H9 (cell line): ENCODE measurements around the gene SNRNP35. TPM values are rescaled to one million over a fixed set of nuclear protein-coding genes. Genes with fewer than 3 reads are reported as not detected.

ENCODE experiments used
- DNase-seq: peaks from one replicate; pipeline ENCODE4 v3.0.0-alpha.2; 2017
- H2AFZ ChIP-seq: one replicate; pipeline ENCODE4 v1.6.1; 2013; ENCODE audit warnings: mild to moderate bottlenecking, low read length, control low read depth, moderate library complexity
- H2AK5ac ChIP-seq: 2 replicates; pipeline ENCODE4 v1.6.1; 2013; ENCODE audit warnings: low read length, control low read depth, mixed read lengths; ENCODE audit not compliant: insufficient read length
- H2BK120ac ChIP-seq: one replicate; pipeline ENCODE4 v1.6.1; 2013; ENCODE audit warnings: low read depth, mild to moderate bottlenecking, low read length, control low read depth, inconsistent platforms; ENCODE audit not compliant: poor library complexity, severe bottlenecking
- H2BK12ac ChIP-seq: 2 replicates; pipeline ENCODE4 v1.6.1; 2013; ENCODE audit warnings: low read length, control low read depth, mixed read lengths, low read depth; ENCODE audit not compliant: insufficient read length
- H2BK15ac ChIP-seq: 2 replicates; pipeline ENCODE4 v1.6.1; 2013; ENCODE audit warnings: low read depth, low read length, control low read depth
- H2BK20ac ChIP-seq: one replicate; pipeline ENCODE4 v1.6.1; 2013; ENCODE audit warnings: low read depth, mild to moderate bottlenecking, low read length, control low read depth, inconsistent platforms; ENCODE audit not compliant: poor library complexity, severe bottlenecking
- H2BK5ac ChIP-seq: 2 replicates; pipeline ENCODE4 v1.6.1; 2013; ENCODE audit warnings: low read length, control low read depth, mixed read lengths; ENCODE audit not compliant: insufficient read length
- H3K14ac ChIP-seq: 2 replicates; pipeline ENCODE4 v1.6.1; 2013; ENCODE audit warnings: low read length, control low read depth; ENCODE audit not compliant: insufficient read depth
- H3K18ac ChIP-seq: 2 replicates; pipeline ENCODE4 v1.6.1; 2013; ENCODE audit warnings: low read depth, mild to moderate bottlenecking, mixed read lengths, low read length, control low read depth; ENCODE audit not compliant: insufficient read length
- H3K23ac ChIP-seq: 2 replicates; pipeline ENCODE4 v1.6.1; 2013; ENCODE audit warnings: low read length, control low read depth, mixed read lengths, low read depth; ENCODE audit not compliant: insufficient read length
- H3K23me2 ChIP-seq: 2 replicates; pipeline ENCODE4 v1.6.1; 2013; ENCODE audit warnings: low read depth, mild to moderate bottlenecking, mixed read lengths, low read length, control low read depth; ENCODE audit not compliant: insufficient read length, poor library complexity, severe bottlenecking
- H3K27ac ChIP-seq: 2 replicates; pipeline ENCODE4 v1.5.1; 2013; ENCODE audit warnings: low read length, control low read depth, mixed read lengths, low read depth; ENCODE audit not compliant: insufficient read length
- H3K27me3 ChIP-seq: 2 replicates; pipeline ENCODE4 v1.6.1; 2013; ENCODE audit warnings: low read length, control low read depth, inconsistent platforms; ENCODE audit not compliant: insufficient read depth
- H3K4ac ChIP-seq: 2 replicates; pipeline ENCODE4 v1.6.1; 2013; ENCODE audit warnings: low read depth, mild to moderate bottlenecking, control low read depth, inconsistent platforms, low read length, moderate library complexity
- H3K4me1 ChIP-seq: 2 replicates; pipeline ENCODE4 v1.6.1; 2013; ENCODE audit warnings: low read length, control low read depth, inconsistent platforms; ENCODE audit not compliant: insufficient read depth
- H3K4me2 ChIP-seq: 2 replicates; pipeline ENCODE4 v1.6.1; 2013; ENCODE audit warnings: low read length, control low read depth, mixed read lengths; ENCODE audit not compliant: insufficient read length, insufficient read depth
- H3K56ac ChIP-seq: 2 replicates; pipeline ENCODE4 v1.6.1; 2013; ENCODE audit warnings: low read depth, mild to moderate bottlenecking, mixed read lengths, low read length, control low read depth; ENCODE audit not compliant: insufficient read length
- H3K79me1 ChIP-seq: 2 replicates; pipeline ENCODE4 v1.6.1; 2013; ENCODE audit warnings: low read depth, mild to moderate bottlenecking, moderate library complexity, low read length, control low read depth, inconsistent platforms; ENCODE audit not compliant: insufficient read depth, poor library complexity, severe bottlenecking
- H3K79me2 ChIP-seq: 2 replicates; pipeline ENCODE4 v1.6.1; 2013; ENCODE audit warnings: low read length, control low read depth, inconsistent platforms; ENCODE audit not compliant: insufficient read depth
- H3K9ac ChIP-seq: 2 replicates; pipeline ENCODE4 v1.6.1; 2013; ENCODE audit warnings: low read length, control low read depth, mixed read lengths; ENCODE audit not compliant: insufficient read length; ENCODE audit errors: extremely low read depth
- H3K9me3 ChIP-seq: one replicate; pipeline ENCODE4 v1.6.1; 2013; ENCODE audit warnings: low read depth, low read length, inconsistent platforms; ENCODE audit not compliant: control insufficient read depth
- H3T11ph ChIP-seq: one replicate; pipeline ENCODE4 v1.6.1; 2013; ENCODE audit warnings: mild to moderate bottlenecking, low read length, control low read depth, inconsistent platforms
- H4K20me1 ChIP-seq: one replicate; pipeline ENCODE4 v1.6.1; 2013; ENCODE audit not compliant: control insufficient read depth, insufficient read length, insufficient read depth
- H4K5ac ChIP-seq: 2 replicates; pipeline ENCODE4 v1.6.1; 2013; ENCODE audit warnings: low read depth, mild to moderate bottlenecking, mixed read lengths, low read length, control low read depth; ENCODE audit not compliant: insufficient read length
- H4K8ac ChIP-seq: replicated peaks from 2 replicates; pipeline ENCODE4 v1.6.1; 2013; ENCODE audit warnings: low read length, control low read depth, mixed read lengths, low read depth; ENCODE audit not compliant: insufficient read length
- H4K91ac ChIP-seq: 2 replicates; pipeline ENCODE4 v1.6.1; 2013; ENCODE audit warnings: low read depth, mild to moderate bottlenecking, moderate library complexity, mixed read lengths, low read length, control low read depth; ENCODE audit not compliant: insufficient read length
- H3K27ac Mint-ChIP-seq, 3 experiments: 2 replicates in 2 of 3; 3 replicates in 1 of 3; pipeline ENCODE4 v1.8.0; 2020 to 2021; ENCODE audit warnings: mixed read lengths in 3 of 3, mild to moderate bottlenecking in 1 of 3, moderate library complexity in 1 of 3
- H3K27me3 Mint-ChIP-seq: 2 replicates; pipeline ENCODE4 v1.8.0; 2021; ENCODE audit warnings: low read depth, mild to moderate bottlenecking, moderate library complexity, mixed read lengths
- H3K36me3 Mint-ChIP-seq, 3 experiments: 2 replicates in 2 of 3; 3 replicates in 1 of 3; pipeline ENCODE4 v1.8.0; 2020 to 2021; ENCODE audit warnings: low read depth in 3 of 3, mixed read lengths in 3 of 3; ENCODE audit not compliant: insufficient read depth in 1 of 3
- H3K4me1 Mint-ChIP-seq, 2 experiments: 2 replicates each; pipeline ENCODE4 v1.8.0; 2020; ENCODE audit warnings: mixed read lengths in 2 of 2
- H3K4me3 Mint-ChIP-seq, 2 experiments: 2 replicates in 1 of 2; 3 replicates in 1 of 2; pipeline ENCODE4 v1.8.0; 2020 to 2021; ENCODE audit warnings: mild to moderate bottlenecking in 2 of 2, mixed read lengths in 2 of 2, moderate library complexity in 1 of 2
- H3K9me3 Mint-ChIP-seq, 2 experiments: 2 replicates in 1 of 2; 3 replicates in 1 of 2; pipeline ENCODE4 v1.8.0; 2020; ENCODE audit warnings: mild to moderate bottlenecking in 2 of 2, mixed read lengths in 2 of 2, moderate library complexity in 1 of 2
- CTCF ChIP-seq: fragments of 200-600 bp; sonication (generic); conservative IDR thresholded peaks from 3 replicates; pipeline ENCODE4 v1.8.0; 2021; ENCODE audit warnings: antibody characterized with exemption, mild to moderate bottlenecking
- WGBS: extraction: QIAGEN DNeasy Blood & Tissue Kit; methylation state at CpG from one replicate; pipeline ENCODE4 v1.1.7; 2013; ENCODE audit warnings: missing lambda C conversion rate, low lambda C conversion rate, mixed read lengths; ENCODE audit not compliant: insufficient read length; ENCODE audit errors: extremely low coverage; 5-methylcytosine and 5-hydroxymethylcytosine counted together
- total RNA-seq: library from RNA; stranded (reverse); gene quantifications from 2 replicates; pipeline ENCODE4 v1.2.1, GENCODE V29; 2021

Gene SNRNP35
- total RNA-seq, 1 experiment from 2014 or later = 16.3 TPM

- H3K4me1 ChIP-seq = no peaks in the 10 kb centered on the region
- H2AK5ac ChIP-seq = no peak overlapping the region
- no peaks in the 10 kb centered on the region for H3K9me3 ChIP-seq
- H4K8ac ChIP-seq = no peak overlapping the region
- H3K36me3 Mint-ChIP-seq = no peaks in the 10 kb centered on the region
- H3K79me1 ChIP-seq = no peaks in the 10 kb centered on the region
- no CpG with 5 or more reads among the region's 4 CpGs for WGBS
- no peak overlapping the region for H3K4me3 Mint-ChIP-seq
- H3K4ac ChIP-seq = no peak overlapping the region
- no peak overlapping the region for H2BK20ac ChIP-seq
- no peaks in the 10 kb centered on the region; the same call in 1 of the 2 replicates for H3K27me3 ChIP-seq
- no peak overlapping the region for H3K18ac ChIP-seq
- no peak overlapping the region for H3K14ac ChIP-seq
- no peak for DNase-seq
- peaks cover 28% of the 10 kb centered on the region for H3K27me3 Mint-ChIP-seq
- no peak overlapping the region for H2BK12ac ChIP-seq
- no peak overlapping the region for H3K9ac ChIP-seq
- H2AFZ ChIP-seq = no peak overlapping the region
- H4K5ac ChIP-seq = no peak overlapping the region
- TF ChIP-seq CTCF = no peak
- no peak overlapping the region for H2BK15ac ChIP-seq
- no peak overlapping the region for H2BK120ac ChIP-seq
- H4K91ac ChIP-seq = no peak overlapping the region
- H3K27ac ChIP-seq = no peak overlapping the region
- no peak overlapping the region for H2BK5ac ChIP-seq
- H4K20me1 ChIP-seq = no peaks in the 10 kb centered on the region
- no peak overlapping the region for H3K27ac Mint-ChIP-seq
- H3K4me2 ChIP-seq = no peak overlapping the region
- H3K4me1 Mint-ChIP-seq = peaks cover 6 to 10% of the 10 kb centered on the region in 2 experiments
- H3K9me3 Mint-ChIP-seq = no peaks in the 10 kb centered on the region
- no peaks in the 10 kb centered on the region for H3K79me2 ChIP-seq
- no peak overlapping the region for H3K23ac ChIP-seq
- no peak overlapping the region for H3K56ac ChIP-seq
- no peak overlapping the region for H3T11ph ChIP-seq
- no peaks in the 10 kb centered on the region for H3K23me2 ChIP-seq
Measured at GRCh38 chr12:123442774-123443173, 15.2 kb upstream of the SNRNP35 start.
